Suprapubic skin (tissue), 4 donors: ENCODE measurements around the gene FMNL2. TPM values are rescaled to one million over a fixed set of nuclear protein-coding genes. Genes with fewer than 3 reads are reported as not detected.

Experiments used
- DNase-seq, 2 donors: peaks; one replicate each; pipeline ENCODE4 v3.0.0-alpha.2; 2019; ENCODE audit warnings: low spot score in 2 of 2
- H3K27ac ChIP-seq: fragments of 200-600 bp; sonication (generic); one replicate; pipeline ENCODE4 v1.5.1; 2019
- H3K27me3 ChIP-seq: fragments of 200-600 bp; sonication (generic); one replicate; pipeline ENCODE4 v1.5.1; 2019
- H3K36me3 ChIP-seq: fragments of 200-600 bp; sonication (generic); one replicate; pipeline ENCODE4 v1.5.1; 2019
- H3K4me1 ChIP-seq: fragments of 200-600 bp; sonication (generic); one replicate; pipeline ENCODE4 v1.5.1; 2019
- H3K4me3 ChIP-seq: fragments of 200-600 bp; sonication (generic); one replicate; pipeline ENCODE4 v1.5.1; 2019; ENCODE audit warnings: mild to moderate bottlenecking
- H3K9me3 ChIP-seq: fragments of 200-600 bp; sonication (generic); one replicate; pipeline ENCODE4 v1.5.1; 2019
- EP300 ChIP-seq: sonication (generic); formaldehyde crosslinking; IDR thresholded peaks from one replicate; pipeline ENCODE4 v1.6.1; 2017; ENCODE audit warnings: antibody characterized with exemption
- POLR2A ChIP-seq, 2 donors: fragments of 450-650 bp; IDR thresholded peaks; one replicate each; pipeline ENCODE4 v1.6.1; 2017; ENCODE audit warnings: antibody characterized with exemption in 2 of 2, mild to moderate bottlenecking in 2 of 2, moderate library complexity in 2 of 2
- POLR2AphosphoS5 ChIP-seq, 3 donors: sonication (generic); formaldehyde crosslinking; IDR thresholded peaks; one replicate each; pipeline ENCODE4 v1.6.1; 2017; ENCODE audit warnings: antibody characterized with exemption in 3 of 3
- WGBS: methylation state at CpG from one replicate; pipeline ENCODE4 v1.1.5; 2018; 5-methylcytosine and 5-hydroxymethylcytosine counted together
- total RNA-seq, 4 donors: library from RNA; depleted of rRNA; stranded (reverse); fragments of >200 nt; gene quantifications; one replicate each; pipeline ENCODE4 v1.1.0, GENCODE V29; 2016
- TF ChIP-seq, protein P1 (sequence below), 2 donors: fragments of 200-600 bp in 1 of 2; fragments of 450-650 bp in 1 of 2; sonication (generic) in 1 of 2; IDR thresholded peaks; one replicate each; pipeline ENCODE4 v1.5.1; 2016 to 2019; ENCODE audit warnings: antibody characterized with exemption in 2 of 2, mild to moderate bottlenecking in 1 of 2, moderate library complexity in 1 of 2

Gene FMNL2
- total RNA-seq, 4 donors from 2014 or later: 15.4 to 18.1 (median 16.0) TPM

DNA sequence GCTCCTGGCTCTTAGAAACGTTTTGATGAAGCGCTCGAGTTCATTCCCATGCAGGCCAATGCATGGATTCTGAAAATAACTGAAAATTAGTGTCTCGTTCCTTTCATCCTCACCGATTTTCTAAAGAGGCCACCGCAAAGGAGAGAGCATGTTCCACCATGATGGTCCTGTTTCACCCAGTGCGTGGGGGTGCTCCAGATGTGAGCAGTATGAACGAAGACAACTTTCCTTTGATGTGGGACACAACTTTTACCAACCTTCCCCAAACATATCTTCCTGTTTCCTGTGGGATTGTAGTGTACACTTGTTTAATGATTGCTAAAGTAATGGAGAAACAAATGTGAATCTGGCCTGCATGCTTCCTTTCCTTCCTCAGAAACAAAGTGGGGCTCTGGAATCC, 267.8 kb downstream of the FMNL2 start:
- no peak for TF ChIP-seq POLR2A (IDR thresholded peaks at IDR 0.05)
- TF ChIP-seq EP300: no peak
- TF ChIP-seq, protein P1, sequence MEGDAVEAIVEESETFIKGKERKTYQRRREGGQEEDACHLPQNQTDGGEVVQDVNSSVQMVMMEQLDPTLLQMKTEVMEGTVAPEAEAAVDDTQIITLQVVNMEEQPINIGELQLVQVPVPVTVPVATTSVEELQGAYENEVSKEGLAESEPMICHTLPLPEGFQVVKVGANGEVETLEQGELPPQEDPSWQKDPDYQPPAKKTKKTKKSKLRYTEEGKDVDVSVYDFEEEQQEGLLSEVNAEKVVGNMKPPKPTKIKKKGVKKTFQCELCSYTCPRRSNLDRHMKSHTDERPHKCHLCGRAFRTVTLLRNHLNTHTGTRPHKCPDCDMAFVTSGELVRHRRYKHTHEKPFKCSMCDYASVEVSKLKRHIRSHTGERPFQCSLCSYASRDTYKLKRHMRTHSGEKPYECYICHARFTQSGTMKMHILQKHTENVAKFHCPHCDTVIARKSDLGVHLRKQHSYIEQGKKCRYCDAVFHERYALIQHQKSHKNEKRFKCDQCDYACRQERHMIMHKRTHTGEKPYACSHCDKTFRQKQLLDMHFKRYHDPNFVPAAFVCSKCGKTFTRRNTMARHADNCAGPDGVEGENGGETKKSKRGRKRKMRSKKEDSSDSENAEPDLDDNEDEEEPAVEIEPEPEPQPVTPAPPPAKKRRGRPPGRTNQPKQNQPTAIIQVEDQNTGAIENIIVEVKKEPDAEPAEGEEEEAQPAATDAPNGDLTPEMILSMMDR (IDR thresholded peaks at IDR 0.05): no peak
- TF ChIP-seq POLR2AphosphoS5 (IDR thresholded peaks at IDR 0.05): no peak
- 86% methylated on average over 8 of the region's 8 CpGs for WGBS
- DNase-seq: no peak
- peaks cover under 1% of the 10 kb centered on the region for H3K36me3 ChIP-seq
- no peaks in the 10 kb centered on the region for H3K27me3 ChIP-seq
- no peaks in the 10 kb centered on the region for H3K4me1 ChIP-seq
- no peak overlapping the region for H3K4me3 ChIP-seq
- no peaks in the 10 kb centered on the region for H3K9me3 ChIP-seq
- no peak overlapping the region for H3K27ac ChIP-seq

DNA sequence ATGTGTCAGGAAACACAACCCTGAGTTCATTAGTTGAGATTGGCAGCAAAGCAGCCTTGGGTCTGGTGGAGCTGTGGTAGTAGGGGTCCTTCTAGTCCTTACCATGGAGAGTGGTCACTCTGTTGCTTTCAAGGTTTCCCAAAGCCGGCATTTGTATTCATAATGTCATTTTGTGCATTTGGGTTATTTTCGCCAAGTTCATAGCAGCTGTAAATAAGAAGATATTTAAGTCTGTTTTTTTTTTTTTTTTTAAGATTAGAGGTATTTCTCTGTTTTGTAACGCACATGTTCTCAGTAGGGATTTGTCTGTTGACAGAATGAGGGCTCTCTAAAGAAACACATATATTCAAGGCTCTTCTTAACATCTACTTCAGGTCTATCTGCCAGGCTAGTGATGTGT, 268.2 kb downstream of the FMNL2 start:
- DNase-seq: no peak
- no peaks in the 10 kb centered on the region for H3K27me3 ChIP-seq
- H3K4me1 ChIP-seq: no peaks in the 10 kb centered on the region
- TF ChIP-seq EP300: no peak
- H3K9me3 ChIP-seq: no peaks in the 10 kb centered on the region
- no peak overlapping the region for H3K27ac ChIP-seq
- no peak overlapping the region for H3K4me3 ChIP-seq
- 94% methylated on average over 3 of the region's 3 CpGs for WGBS
- peaks cover 3% of the 10 kb centered on the region for H3K36me3 ChIP-seq

DNA sequence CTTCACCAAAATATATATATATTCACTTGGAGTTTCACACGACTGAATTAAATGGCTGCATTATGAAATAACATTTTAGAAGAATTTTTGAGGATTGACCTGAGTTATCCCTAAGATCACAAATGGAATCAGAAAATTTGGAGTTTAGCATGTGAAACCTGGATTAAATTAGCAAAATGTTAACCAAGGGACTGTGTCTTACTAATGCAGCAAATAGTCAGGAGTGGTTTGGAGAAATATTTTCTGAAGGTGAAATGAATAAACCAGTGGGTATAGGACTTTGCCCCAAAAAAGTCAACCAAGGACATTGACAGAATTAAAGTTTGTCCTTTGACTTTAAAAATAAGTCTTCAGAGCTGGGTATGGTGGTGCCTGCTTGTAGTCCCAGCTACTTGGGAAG, 271.1 kb downstream of the FMNL2 start:
- H3K27ac ChIP-seq: no peak overlapping the region
- DNase-seq: no peak
- no peaks in the 10 kb centered on the region for H3K9me3 ChIP-seq
- no peaks in the 10 kb centered on the region for H3K4me1 ChIP-seq
- peaks cover 3% of the 10 kb centered on the region for H3K36me3 ChIP-seq
- H3K27me3 ChIP-seq: no peaks in the 10 kb centered on the region
- H3K4me3 ChIP-seq: no peak overlapping the region
- WGBS: 79% methylated on average over 1 of the region's 1 CpG
- TF ChIP-seq POLR2AphosphoS5 (IDR thresholded peaks at IDR 0.05) (no peak), EP300 (no peak), POLR2A (IDR thresholded peaks at IDR 0.05) (no peak)
- TF ChIP-seq, protein P1 (IDR thresholded peaks at IDR 0.05): no peak

DNA sequence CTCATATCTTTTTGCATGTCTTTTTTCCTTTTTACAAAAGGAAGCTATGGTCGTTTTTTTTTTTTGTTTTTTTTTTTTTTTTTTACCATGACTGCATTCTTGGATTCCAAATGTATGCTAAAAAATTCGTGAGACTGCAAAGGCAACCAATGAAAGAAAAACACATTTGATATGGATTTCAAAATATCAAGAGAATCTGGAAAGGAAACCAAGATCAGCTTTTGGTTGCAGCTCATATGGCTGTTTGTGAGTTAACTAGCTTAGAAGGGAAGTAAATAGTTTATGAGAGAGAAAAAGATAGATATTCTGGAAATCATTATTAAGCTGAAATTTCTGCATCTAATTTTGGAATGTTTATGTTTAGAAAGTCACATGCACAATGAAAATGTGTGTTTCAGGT, 272.0 kb downstream of the FMNL2 start:
- no peak overlapping the region for H3K27ac ChIP-seq
- no peaks in the 10 kb centered on the region for H3K27me3 ChIP-seq
- DNase-seq: no peak
- no peaks in the 10 kb centered on the region for H3K9me3 ChIP-seq
- no peak overlapping the region for H3K4me3 ChIP-seq
- TF ChIP-seq EP300 (no peak), POLR2AphosphoS5 (IDR thresholded peaks at IDR 0.05) (no peak), POLR2A (IDR thresholded peaks at IDR 0.05) (no peak)
- TF ChIP-seq, protein P1 (IDR thresholded peaks at IDR 0.05): no peak
- peaks cover 5% of the 10 kb centered on the region for H3K4me1 ChIP-seq
- peaks cover 3% of the 10 kb centered on the region for H3K36me3 ChIP-seq
- 54% methylated on average over 2 of the region's 2 CpGs for WGBS

DNA sequence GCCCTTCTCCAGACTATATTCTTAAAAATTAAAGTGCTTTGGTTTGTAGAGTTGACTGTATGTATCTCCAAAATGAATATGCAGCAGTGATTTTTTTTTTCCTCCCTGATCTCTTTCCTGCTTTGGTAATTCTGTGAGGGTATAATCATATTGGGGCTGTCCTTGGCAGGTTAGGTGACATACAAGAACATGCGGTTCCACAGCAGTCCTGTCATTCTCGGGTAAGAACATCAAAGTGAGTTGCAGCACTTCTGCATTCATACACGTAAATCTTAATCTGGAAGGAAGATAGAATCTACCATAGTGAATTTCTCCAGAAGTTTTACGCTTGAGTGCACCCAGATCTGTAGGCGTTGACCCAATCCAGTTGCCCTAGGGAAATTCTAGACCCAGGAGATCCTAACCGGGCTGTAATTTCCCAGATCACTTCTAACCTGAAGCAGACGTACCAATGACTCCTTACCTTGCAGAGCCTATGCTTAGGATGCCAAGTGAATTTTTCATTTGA, 272.9 kb downstream of the FMNL2 start:
- WGBS: 88% methylated on average over 7 of the region's 7 CpGs
- no peak for DNase-seq
- TF ChIP-seq POLR2AphosphoS5 (IDR thresholded peaks at IDR 0.05) (no peak), POLR2A (IDR thresholded peaks at IDR 0.05) (no peak), EP300 (no peak)
- TF ChIP-seq, protein P1 (IDR thresholded peaks at IDR 0.05): no peak

DNA sequence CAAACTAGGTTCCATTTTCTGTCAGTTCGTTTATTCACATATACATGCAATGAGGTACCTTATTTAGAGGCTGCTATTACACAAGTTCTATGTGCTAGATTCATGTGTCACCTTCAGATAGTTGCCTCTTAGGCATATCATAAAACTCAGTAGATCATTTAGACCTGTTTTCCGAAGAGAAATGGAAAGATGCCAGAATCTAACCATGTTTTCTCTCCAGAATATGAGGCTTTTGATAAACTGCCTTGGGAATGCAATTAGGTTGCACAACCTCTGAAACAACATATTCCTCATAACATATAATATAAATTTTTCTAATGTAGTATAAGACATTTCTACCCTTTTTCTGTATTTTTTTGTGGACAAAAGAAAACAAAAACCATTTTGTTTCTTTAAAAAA, 274.2 kb downstream of the FMNL2 start:
- TF ChIP-seq, protein P1 (IDR thresholded peaks at IDR 0.05): no peak
- no peak for TF ChIP-seq EP300
- TF ChIP-seq POLR2AphosphoS5 (IDR thresholded peaks at IDR 0.05): no peak
- no peak for TF ChIP-seq POLR2A (IDR thresholded peaks at IDR 0.05)
- Histone ChIP-seq H3K27me3 (no peaks in the 10 kb centered on the region), H3K36me3 (peaks cover 3% of the 10 kb centered on the region), H3K27ac (no peak overlapping the region), H3K9me3 (no peaks in the 10 kb centered on the region), H3K4me3 (no peak overlapping the region), H3K4me1 (peaks cover 13% of the 10 kb centered on the region)
- 78% methylated on average over 2 of the region's 2 CpGs for WGBS
- no peak for DNase-seq

More for the DNA sequence above, 272.9 kb downstream of the FMNL2 start:
- no peak overlapping the region for H3K27ac ChIP-seq
- peaks cover 13% of the 10 kb centered on the region for H3K4me1 ChIP-seq
- H3K27me3 ChIP-seq: no peaks in the 10 kb centered on the region
- no peak overlapping the region for H3K4me3 ChIP-seq
- peaks cover 3% of the 10 kb centered on the region for H3K36me3 ChIP-seq
- no peaks in the 10 kb centered on the region for H3K9me3 ChIP-seq
